Measurements from ENCODE around the gene SOWAHD.

- TF ChIP-seq CTCF (IDR thresholded peaks at IDR 0.05), result no peak
- TF ChIP-seq JUN (IDR thresholded peaks at IDR 0.05), result no peak
- TF ChIP-seq PHF8 (IDR thresholded peaks at IDR 0.05; ENCODE audit: borderline replicate concordance, low read depth), result no peak
- TF ChIP-seq RCOR1 (IDR thresholded peaks at IDR 0.05; ENCODE audit: low read depth, low read length), result no peak
- TF ChIP-seq CHD2 (IDR thresholded peaks at IDR 0.05; ENCODE audit: low read length, partially characterized antibody), result no peak
- no peak for TF ChIP-seq PBX3 (IDR thresholded peaks at IDR 0.05)
- TF ChIP-seq USF2 (IDR thresholded peaks at IDR 0.05), result no peak
- no peak for TF ChIP-seq EP300 (IDR thresholded peaks at IDR 0.05)
- TF ChIP-seq POLR2A (IDR thresholded peaks at IDR 0.05; ENCODE audit: low read length), result no peak
- TF ChIP-seq NFE2L2 (conservative IDR thresholded peaks at IDR 0.05; ENCODE audit: low read length), result no peak
- TF ChIP-seq POLR2AphosphoS2 (conservative IDR thresholded peaks at IDR 0.05; ENCODE audit: low read length), result no peak
- TF ChIP-seq RFX5 (IDR thresholded peaks at IDR 0.05), result no peak
- no peak for TF ChIP-seq HDAC2 (IDR thresholded peaks at IDR 0.05)
Measured at GRCh38 chrX:119759248-119759766, 919 bp downstream of the SOWAHD start.
